Sciatic nerve (tissue), 2 donors: Measurements from ENCODE around the gene KCNH8. TPM values are rescaled to one million over a fixed set of nuclear protein-coding genes. Genes with fewer than 3 reads are reported as not detected.
"Not testable (repeated sequence)": the region's sequence is repeated elsewhere in the genome, so short reads cannot be mapped to it uniquely, and the experiment has no call there.

Source experiments
- ATAC-seq: fragments of 200-7000 bp; cut with Tn5 transposase; one replicate; pipeline ENCODE4 v1.9.1; 2020; ENCODE audit warnings: mild to moderate bottlenecking, moderate library complexity
- DNase-seq: peaks from one replicate; pipeline ENCODE4 v3.0.0-alpha.2; 2020; ENCODE audit warnings: low spot score
- intact Hi-C: fragments of 100-400 bp; cut with DNase I; formaldehyde crosslinking; loops from one replicate; pipeline ENCODE4 v1.14.2; 2022
- total RNA-seq: library from RNA; stranded (reverse); fragmentation: NEBNext Ultra II Directional; extraction: Animal tissue kit (Norgen Biotek cat#: 25700); gene quantifications from one replicate; pipeline ENCODE4 v1.2.1, GENCODE V29; 2021
- donor health status: DM: no; HTN: no; CAD: no.
- donor health status: DM: no; HTN: no; CAD: no.

The KCNH8 gene
- total RNA-seq, 1 donor from 2014 or later: 2.1 TPM

GRCh38 chr3:19231792-19232461 is 83.6 kb downstream of the KCNH8 start:
- intact Hi-C loops: no loop called here
- ATAC-seq: no peak
- DNase-seq: no peak

GRCh38 chr3:19232566-19232965 is 84.3 kb downstream of the KCNH8 start:
- no peak for ATAC-seq
- DNase-seq: no peak
- intact Hi-C loops: no loop called here

- intact Hi-C loops, ATAC-seq, DNase-seq: not testable (repeated sequence)
Measured at GRCh38 chr3:19233882-19234784, 85.8 kb downstream of the KCNH8 start.

GRCh38 chr3:19248143-19248542 is 99.8 kb downstream of the KCNH8 start:
- no peak for ATAC-seq
- intact Hi-C loops: no loop called here

GRCh38 chr3:19248767-19249166 is 100.5 kb downstream of the KCNH8 start:
- intact Hi-C loops: no loop called here
- ATAC-seq (no peak), DNase-seq (no peak)

More at GRCh38 chr3:19248143-19248542, 99.8 kb downstream of the KCNH8 start:
- no peak for DNase-seq

GRCh38 chr3:19250959-19251610 is 102.8 kb downstream of the KCNH8 start:
- peak; percentile 52 for ATAC-seq
- DNase-seq: no peak
- intact Hi-C loops: no loop called here

GRCh38 chr3:19254189-19254588 is 105.9 kb downstream of the KCNH8 start:
- DNase-seq: no peak
- no peak for ATAC-seq
- intact Hi-C loops: no loop called here

GRCh38 chr3:19254784-19255338 is 106.6 kb downstream of the KCNH8 start:
- intact Hi-C loops: no loop called here
- DNase-seq (no peak), ATAC-seq (no peak)

- no peak for ATAC-seq
- intact Hi-C loops: no loop called here
- no peak for DNase-seq
Measured at GRCh38 chr3:19256313-19256712, 108.0 kb downstream of the KCNH8 start.

GRCh38 chr3:19263606-19264005 is 115.3 kb downstream of the KCNH8 start:
- ATAC-seq (no peak), DNase-seq (no peak)
- intact Hi-C loops: no loop called here

- intact Hi-C loops: no loop called here
- no peak for ATAC-seq
- DNase-seq: no peak
Measured at GRCh38 chr3:19264424-19264823, 116.1 kb downstream of the KCNH8 start.

- intact Hi-C loops: no loop called here
- DNase-seq (no peak), ATAC-seq (no peak)
Measured at GRCh38 chr3:19267040-19267439, 118.7 kb downstream of the KCNH8 start.

- intact Hi-C loops: no loop called here
- ATAC-seq: no peak
- DNase-seq: no peak
Measured at GRCh38 chr3:19270481-19270880, 122.2 kb downstream of the KCNH8 start.

- ATAC-seq: no peak
- DNase-seq: no peak
- intact Hi-C loops: no loop called here
Measured at GRCh38 chr3:19272296-19272695, 124.0 kb downstream of the KCNH8 start.

GRCh38 chr3:19273091-19273490 is 124.8 kb downstream of the KCNH8 start:
- intact Hi-C loops: no loop called here
- ATAC-seq (no peak), DNase-seq (no peak)

GRCh38 chr3:19274576-19274975 is 126.3 kb downstream of the KCNH8 start:
- DNase-seq (no peak), ATAC-seq (no peak)
- intact Hi-C loops: no loop called here

GRCh38 chr3:19284974-19285373 is 136.7 kb downstream of the KCNH8 start:
- intact Hi-C loops: no loop called here
- no peak for ATAC-seq
- DNase-seq: no peak

- DNase-seq: no peak
- ATAC-seq: no peak
- intact Hi-C loops: no loop called here
Measured at GRCh38 chr3:19293295-19293694, 145.0 kb downstream of the KCNH8 start.

- intact Hi-C loops: no loop called here
- DNase-seq (no peak), ATAC-seq (no peak)
Measured at GRCh38 chr3:19295208-19295607, 146.9 kb downstream of the KCNH8 start.

GRCh38 chr3:19331931-19332330 is 183.6 kb downstream of the KCNH8 start:
- DNase-seq (no peak), ATAC-seq (no peak)
- intact Hi-C loops: no loop called here
